Vagina (tissue), 2 donors: Measurements from ENCODE around the gene LPCAT1. TPM values are rescaled to one million over a fixed set of nuclear protein-coding genes. Genes with fewer than 3 reads are reported as not detected.

Experiments
- DNase-seq, 2 donors: peaks; one replicate each; pipeline ENCODE4 v3.0.0-alpha.2; 2017; ENCODE audit errors: extremely low spot score in 2 of 2
- H3K27ac ChIP-seq: fragments of 200-600 bp; sonication (generic); one replicate; pipeline ENCODE4 v1.5.1; 2019
- H3K27me3 ChIP-seq: fragments of 200-600 bp; sonication (generic); one replicate; pipeline ENCODE4 v1.5.1; 2019
- H3K36me3 ChIP-seq, 2 donors: fragments of 200-600 bp; sonication (generic); one replicate each; pipeline ENCODE4 v1.5.1; 2017 to 2019
- H3K4me1 ChIP-seq: fragments of 200-600 bp; sonication (generic); one replicate; pipeline ENCODE4 v1.5.1; 2019
- H3K4me3 ChIP-seq, 2 donors: fragments of 200-600 bp; sonication (generic); 1 replicate in 1 of 2; 2 replicates in 1 of 2; pipeline ENCODE4 v1.5.1; 2016 to 2019
- H3K9me3 ChIP-seq: fragments of 200-600 bp; sonication (generic); one replicate; pipeline ENCODE4 v1.5.1; 2019
- CTCF ChIP-seq, 3 experiments: fragments of 450-650 bp in 2 of 3; fragments of 200-600 bp in 1 of 3; sonication (generic) in 1 of 3; IDR thresholded peaks; one replicate each; pipeline ENCODE4 v1.5.1; 2017 to 2019; ENCODE audit warnings: antibody characterized with exemption in 3 of 3, mild to moderate bottlenecking in 2 of 3, moderate library complexity in 2 of 3
- POLR2A ChIP-seq, 2 donors: fragments of 450-650 bp; IDR thresholded peaks; one replicate each; pipeline ENCODE4 v1.6.1; 2017; ENCODE audit warnings: antibody characterized with exemption in 2 of 2, mild to moderate bottlenecking in 2 of 2, moderate library complexity in 2 of 2
- POLR2AphosphoS5 ChIP-seq, 2 donors: sonication (generic); formaldehyde crosslinking; IDR thresholded peaks; one replicate each; pipeline ENCODE4 v1.9.0; 2017; ENCODE audit warnings: antibody characterized with exemption in 2 of 2, mild to moderate bottlenecking in 2 of 2, low read depth in 1 of 2; ENCODE audit not compliant: insufficient read depth in 1 of 2
- intact Hi-C: fragments of 100-400 bp; cut with DNase I; formaldehyde crosslinking; loops from one replicate; pipeline ENCODE4 v1.15.1; 2023
- total RNA-seq: library from RNA; depleted of rRNA; stranded (reverse); fragments of >200 nt; gene quantifications from one replicate; pipeline ENCODE4 v1.2.3, GENCODE V29; 2016

Gene LPCAT1
- total RNA-seq, 1 donor from 2014 or later: 29.7 TPM

DNA sequence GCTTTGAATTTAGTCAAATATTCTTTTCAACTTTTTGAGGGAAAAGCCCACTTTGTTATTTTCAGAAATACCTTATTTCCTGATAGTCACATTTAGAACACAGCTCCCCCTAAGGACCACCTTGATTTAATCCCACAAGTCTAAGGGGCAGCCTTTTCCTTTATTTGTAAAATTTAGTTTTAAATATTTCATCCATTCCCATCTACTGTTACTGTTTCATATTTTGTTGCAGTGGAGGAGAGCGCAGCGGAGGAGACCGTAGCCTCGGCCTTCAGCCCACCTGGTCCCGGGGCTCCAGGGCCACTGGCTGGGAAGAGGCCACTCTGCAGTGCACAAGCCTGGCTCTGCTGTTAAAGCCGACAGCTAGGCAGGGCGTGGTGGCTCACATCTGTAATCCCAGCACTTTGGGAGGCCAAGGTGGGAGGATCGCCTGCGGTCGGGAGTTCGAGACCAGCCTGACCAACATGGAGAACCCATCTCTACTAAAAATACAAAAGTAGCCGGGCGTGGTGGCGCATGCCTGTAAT lies 19.6 kb downstream of the LPCAT1 start:
- Histone ChIP-seq H3K36me3 (no peaks in the 10 kb centered on the region), H3K27me3 (no peaks in the 10 kb centered on the region), H3K4me1 (peaks cover 62% of the 10 kb centered on the region), H3K4me3 (no peak overlapping the region), H3K9me3 (no peaks in the 10 kb centered on the region), H3K27ac (no peak overlapping the region)
- TF ChIP-seq POLR2AphosphoS5 (IDR thresholded peaks at IDR 0.05; ENCODE audit: insufficient read depth in 1 of 2, low read depth in 1 of 2) (no peak), CTCF (IDR thresholded peaks at IDR 0.05) (no peak), POLR2A (IDR thresholded peaks at IDR 0.05) (no peak)
- DNase-seq: no peak
- intact Hi-C loops: no loop called here

- H3K27me3 ChIP-seq: no peaks in the 10 kb centered on the region
- TF ChIP-seq POLR2AphosphoS5 (IDR thresholded peaks at IDR 0.05; ENCODE audit: insufficient read depth in 1 of 2, low read depth in 1 of 2) (no peak), CTCF (IDR thresholded peaks at IDR 0.05) (no peak)
- DNase-seq: no peak
- H3K27ac ChIP-seq: no peak overlapping the region
- H3K9me3 ChIP-seq: no peaks in the 10 kb centered on the region
- H3K4me1 ChIP-seq: peaks cover 62% of the 10 kb centered on the region
- no peak overlapping the region for H3K4me3 ChIP-seq
- H3K36me3 ChIP-seq: no peaks in the 10 kb centered on the region
- intact Hi-C loops: no loop called here
Observed at GRCh38 chr5:1503241-1504068, 20.3 kb downstream of the LPCAT1 start.

DNA sequence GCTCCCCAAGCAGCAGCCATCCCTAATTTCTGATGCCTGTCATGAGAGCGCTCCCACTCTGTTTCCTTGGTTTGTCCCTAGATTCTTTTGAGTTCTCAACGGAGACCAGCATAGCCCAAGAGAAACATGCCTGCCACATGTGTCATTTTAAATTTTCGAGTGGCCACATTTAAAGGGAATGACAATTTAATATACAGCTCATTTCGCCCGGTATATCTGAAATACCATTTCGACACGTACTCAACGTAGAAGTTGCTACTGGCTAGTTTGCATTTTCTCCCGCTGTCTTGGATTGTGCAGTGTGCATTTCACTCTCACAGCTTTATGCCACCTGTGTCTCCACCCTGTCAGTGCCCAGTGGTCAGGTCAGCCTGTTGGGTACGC lies 21.0 kb downstream of the LPCAT1 start:
- no peaks in the 10 kb centered on the region for H3K9me3 ChIP-seq
- H3K36me3 ChIP-seq: no peaks in the 10 kb centered on the region
- no peaks in the 10 kb centered on the region for H3K27me3 ChIP-seq
- no peak overlapping the region for H3K27ac ChIP-seq
- intact Hi-C loops: no loop called here
- TF ChIP-seq POLR2AphosphoS5 (IDR thresholded peaks at IDR 0.05; ENCODE audit: insufficient read depth in 1 of 2, low read depth in 1 of 2) (no peak), POLR2A (IDR thresholded peaks at IDR 0.05) (no peak), CTCF (IDR thresholded peaks at IDR 0.05) (no peak)
- no peak for DNase-seq
- H3K4me3 ChIP-seq: no peak overlapping the region
- H3K4me1 ChIP-seq: peaks cover 65% of the 10 kb centered on the region

- Histone ChIP-seq H3K27me3 (no peaks in the 10 kb centered on the region), H3K27ac (no peak overlapping the region), H3K36me3 (no peaks in the 10 kb centered on the region), H3K4me3 (no peak overlapping the region), H3K9me3 (no peaks in the 10 kb centered on the region), H3K4me1 (peaks cover 65% of the 10 kb centered on the region)
- no peak for TF ChIP-seq POLR2AphosphoS5 (IDR thresholded peaks at IDR 0.05; ENCODE audit: insufficient read depth in 1 of 2, low read depth in 1 of 2)
- TF ChIP-seq CTCF (IDR thresholded peaks at IDR 0.05): no peak
- TF ChIP-seq POLR2A (IDR thresholded peaks at IDR 0.05): no peak
- DNase-seq: no peak
- intact Hi-C loops: no loop called here
Observed at GRCh38 chr5:1502046-1502736, 21.6 kb downstream of the LPCAT1 start.
